Placental epithelial cell (primary cell): ENCODE data around the gene YES1. TPM values are rescaled to one million over a fixed set of nuclear protein-coding genes. Genes with fewer than 3 reads are reported as not detected.

Source experiments
- small RNA-seq: library from RNA; depleted of rRNA; stranded (forward); fragments of <200 nt; gene quantifications from one replicate; pipeline ENCODE3, GENCODE V24; 2012
- total RNA-seq: library from RNA; depleted of rRNA; stranded (reverse); fragments of >200 nt; gene quantifications from 2 replicates; pipeline ENCODE4 v1.2.3, GENCODE V29; 2012

Gene YES1
- total RNA-seq: 47.1 and 87.2 TPM in 2 replicates

GRCh38 chr18:811892-812375 is at the start of gene YES1:
Gene YES1, minus strand, starts transcription at chr18:812242. Its CDS starts 55,415 bp downstream, at chr18:756827.

DNA sequence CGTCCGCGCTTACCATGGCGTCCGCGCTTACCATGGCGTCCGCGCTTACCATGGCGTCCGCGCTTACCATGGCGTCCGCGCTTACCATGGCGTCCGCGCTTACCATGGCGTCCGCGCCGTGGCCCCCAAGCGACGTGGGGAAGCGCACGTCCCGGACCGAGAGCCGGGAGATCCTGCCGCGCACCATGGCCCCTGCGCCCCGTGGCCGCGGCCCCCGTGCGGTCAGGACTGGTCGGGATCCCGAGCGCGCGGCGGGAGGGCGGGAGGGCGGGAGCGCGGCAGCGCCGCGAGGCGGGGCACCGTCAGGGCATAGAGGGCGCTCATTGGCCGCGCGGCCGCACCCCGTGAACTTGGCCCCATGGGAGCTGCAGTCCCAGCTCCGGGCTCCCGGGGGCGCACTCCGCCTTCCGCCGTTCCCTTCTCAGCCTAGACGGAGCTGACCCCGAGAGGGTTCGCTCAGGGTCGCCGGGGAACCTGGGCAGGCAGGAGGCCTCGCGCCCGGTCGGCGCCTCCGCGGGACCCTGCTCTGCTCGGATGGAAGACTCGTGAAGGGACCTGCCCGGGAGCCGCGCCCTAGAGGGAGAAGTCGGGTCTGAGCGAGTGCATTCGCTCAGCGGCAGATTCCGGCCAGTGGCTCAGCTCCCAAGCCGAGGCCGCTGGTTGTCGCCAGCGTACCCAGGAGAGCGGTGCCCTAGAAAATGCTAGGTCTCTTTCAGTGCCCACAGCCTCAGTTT is 99.5 kb downstream of the YES1 start, which contains the start of gene ENOSF1:
Gene ENOSF1, minus strand, starts transcription at position 230 of the 734 bp plus-strand sequence. Its CDS starts 43 bp downstream, at position 187.

Small RNA genes within 50 kb of the gene (small RNA-seq; reads per million reads assigned to genes)
- gene BOLA2P1 (not detected), gene RNU1-109P (0.52 reads per million, percentile 29 among the genes with 10 or more reads in this experiment)

Other genes with a start within 250 kb of the YES1 start
- not detected in 2 replicates for gene CETN1, start 231.9 kb downstream of the YES1 start, total RNA-seq
- gene CLUL1, start 215.3 kb downstream of the YES1 start, total RNA-seq: 2.4 TPM in 1 of 2 replicates, not detected in the other
- gene TYMS, start 154.6 kb downstream of the YES1 start, total RNA-seq: 10.6 and 17.7 TPM in 2 replicates
- 24.1 and 35.3 TPM in 2 replicates for gene ENOSF1, start 99.6 kb downstream of the YES1 start, total RNA-seq
- gene ADCYAP1, start 92.6 kb upstream of the YES1 start, total RNA-seq: not detected in 2 replicates